Small intestine (tissue), 7 donors: ENCODE measurements around the gene ALG5. TPM values are rescaled to one million over a fixed set of nuclear protein-coding genes. Genes with fewer than 3 reads are reported as not detected.

Experiments used
- DNase-seq, 2 donors: peaks; one replicate each; pipeline versions ENCODE4 v3.0.0 to v3.0.0-alpha.2; 2013
- FAIRE-seq: peaks from 2 replicates; lab custom pipeline; 2012; peaks lifted over from hg19 to GRCh38; lab: Jason Lieb, UNC
- H3K27ac ChIP-seq, 3 donors: one replicate each; pipeline ENCODE4 v1.5.1; 2013; ENCODE audit warnings: low read length in 2 of 3, mild to moderate bottlenecking in 2 of 3, control low read depth in 1 of 3, inconsistent platforms in 1 of 3, low read depth in 1 of 3, moderate library complexity in 1 of 3
- H3K27me3 ChIP-seq, 3 donors: one replicate each; pipeline ENCODE4 v1.6.1; 2013; ENCODE audit warnings: low read length in 3 of 3, inconsistent platforms in 1 of 3; ENCODE audit not compliant: control insufficient read depth in 3 of 3, insufficient read depth in 3 of 3
- H3K36me3 ChIP-seq, 3 donors: one replicate each; pipeline ENCODE4 v1.6.1; 2013; ENCODE audit warnings: low read length in 3 of 3, inconsistent platforms in 1 of 3, low read depth in 1 of 3, mild to moderate bottlenecking in 1 of 3, moderate library complexity in 1 of 3; ENCODE audit not compliant: control insufficient read depth in 3 of 3, insufficient read depth in 2 of 3
- H3K4me1 ChIP-seq, 3 donors: one replicate each; pipeline ENCODE4 v1.6.1; 2013; ENCODE audit warnings: low read length in 2 of 3, inconsistent platforms in 1 of 3, low read depth in 1 of 3, mild to moderate bottlenecking in 1 of 3, moderate library complexity in 1 of 3; ENCODE audit not compliant: control insufficient read depth in 3 of 3, insufficient read depth in 2 of 3
- H3K4me3 ChIP-seq, 3 donors: one replicate each; pipeline ENCODE4 v1.5.1; 2013; ENCODE audit warnings: low read length in 3 of 3, control low read depth in 1 of 3, inconsistent platforms in 1 of 3, low read depth in 1 of 3, mild to moderate bottlenecking in 1 of 3, moderate library complexity in 1 of 3
- H3K9me3 ChIP-seq, 2 donors: one replicate each; pipeline ENCODE4 v1.6.1; 2013; ENCODE audit warnings: low read depth in 1 of 2, low read length in 1 of 2; ENCODE audit not compliant: control insufficient read depth in 2 of 2, insufficient read depth in 1 of 2
- WGBS, 3 donors: extraction: QIAGEN DNeasy Blood & Tissue Kit; methylation state at CpG; one replicate each; pipeline ENCODE4 v1.1.7; 2013; 5-methylcytosine and 5-hydroxymethylcytosine counted together
- polyA plus RNA-seq, 4 donors: library from polyadenylated mRNA; stranded (reverse) in 3 of 4; unstranded in 1 of 4; fragments of 200-250 nt in 3 of 4; fragments of 120-200 nt in 1 of 4; gene quantifications; one replicate each; pipeline versions ENCODE4 v1.2.1 to v1.2.3, GENCODE V29; 2013
- donor health status: healthy with polysubstance abuse.
- donor health status: control.
- donor health status: control.
- donor health status: Bipolar disorder and iron deficiency.
- donor health status: healthy.

Gene ALG5
- polyA plus RNA-seq, 4 donors, result 20.4 to 74.0 (median 40.6) TPM

- H3K27ac ChIP-seq, result no peak overlapping the region
- no peaks in the 10 kb centered on the region for H3K9me3 ChIP-seq
- H3K4me3 ChIP-seq, result no peak overlapping the region
- no peak for DNase-seq
- no peaks in the 10 kb centered on the region for H3K36me3 ChIP-seq
- FAIRE-seq, result no peak
- 95 to 100% (median 100%) methylated on average over 1 of the region's 1 CpG for WGBS, 3 donors
- no peaks in the 10 kb centered on the region for H3K4me1 ChIP-seq
- no peaks in the 10 kb centered on the region for H3K27me3 ChIP-seq
Observed at GRCh38 chr13:36910545-36910944, 88.6 kb downstream of the ALG5 start.

GRCh38 chr13:36907821-36908220 lies 91.3 kb downstream of the ALG5 start:
- whole genome bisulfite sequencing, 3 donors, result 79 to 91% (median 82%) methylated on average over 2 of the region's 2 CpGs
- no peak for DNase-seq
- Histone ChIP-seq H3K36me3 (no peaks in the 10 kb centered on the region), H3K4me3 (no peak overlapping the region), H3K27me3 (no peaks in the 10 kb centered on the region), H3K9me3 (no peaks in the 10 kb centered on the region), H3K4me1 (no peaks in the 10 kb centered on the region), H3K27ac (no peak overlapping the region)
- no peak for FAIRE-seq

- 88 to 93% (median 92%) methylated on average over 4 of the region's 4 CpGs for WGBS, 3 donors
- no peak overlapping the region for H3K27ac ChIP-seq
- FAIRE-seq, result no peak
- no peaks in the 10 kb centered on the region for H3K9me3 ChIP-seq
- H3K4me3 ChIP-seq, result no peak overlapping the region
- DNase-seq, result no peak
- no peaks in the 10 kb centered on the region for H3K4me1 ChIP-seq
- H3K27me3 ChIP-seq, result no peaks in the 10 kb centered on the region
- H3K36me3 ChIP-seq, result no peaks in the 10 kb centered on the region
Observed at GRCh38 chr13:36907266-36907665, 91.9 kb downstream of the ALG5 start.

GRCh38 chr13:36905944-36906343 lies 93.2 kb downstream of the ALG5 start:
- no peaks in the 10 kb centered on the region for H3K4me1 ChIP-seq
- H3K9me3 ChIP-seq, result no peaks in the 10 kb centered on the region
- no peaks in the 10 kb centered on the region for H3K36me3 ChIP-seq
- DNase-seq (no peak), FAIRE-seq (peak; percentile 62)
- 83 to 89% (median 85%) methylated on average over 5 of the region's 5 CpGs for WGBS, 3 donors
- H3K27ac ChIP-seq, result no peak overlapping the region
- no peak overlapping the region for H3K4me3 ChIP-seq
- H3K27me3 ChIP-seq, result no peaks in the 10 kb centered on the region

DNA sequence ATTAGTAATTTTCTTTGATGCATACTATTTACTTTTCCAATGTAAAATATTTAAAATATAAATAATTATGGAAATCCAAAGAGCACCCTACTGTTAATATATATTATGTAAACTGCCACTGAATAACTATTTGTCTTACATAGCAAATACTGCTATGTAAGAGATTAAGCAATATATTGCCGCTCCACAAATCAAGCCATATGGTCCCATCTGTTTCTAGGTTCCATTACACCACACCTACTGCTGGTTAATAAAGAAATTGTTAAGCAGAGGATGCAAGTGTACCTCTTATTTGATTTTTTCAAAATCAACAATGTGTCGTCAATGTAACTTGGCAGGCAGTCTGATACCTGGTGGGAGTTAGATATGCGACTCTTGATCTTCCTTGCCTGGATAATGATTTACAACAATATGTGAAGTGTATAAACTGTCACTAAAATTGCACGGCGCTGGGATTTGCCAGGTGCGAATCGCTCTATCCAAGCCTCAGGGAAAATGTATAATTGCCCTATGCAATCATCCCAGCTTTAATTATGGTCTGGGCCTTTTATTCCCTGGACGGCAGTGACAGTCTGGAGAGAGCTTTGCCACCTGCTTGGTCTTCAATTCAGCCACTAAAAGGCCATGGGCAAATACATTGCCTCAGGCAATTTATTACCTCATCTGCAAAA lies 95.1 kb downstream of the ALG5 start:
- Histone ChIP-seq H3K36me3 (no peaks in the 10 kb centered on the region), H3K27me3 (no peaks in the 10 kb centered on the region), H3K27ac (no peak overlapping the region), H3K4me3 (no peak overlapping the region), H3K4me1 (no peaks in the 10 kb centered on the region), H3K9me3 (no peaks in the 10 kb centered on the region)
- DNase-seq, result peak; percentile 29 to 45
- 18 to 56% (median 32%) methylated on average over 8 of the region's 8 CpGs for WGBS, 3 donors
- no peak for FAIRE-seq

Other genes starting within 250 kb of the ALG5 start
- gene RFXAP, start 180.1 kb downstream of the ALG5 start, polyA plus RNA-seq, result 1 to 10 TPM in 3 of 4 donors, under 1 TPM in 1; 0.81 to 6.2 (median 3.0) TPM
- gene SMAD9, start 79.1 kb downstream of the ALG5 start, polyA plus RNA-seq, result 1 to 10 TPM in 2 of 4 donors, under 1 TPM in 2; 0.45 to 7.1 (median 2.1) TPM
- 10 to 100 TPM; 29.2 to 54.2 (median 45.3) TPM for gene EXOSC8, start 1.4 kb upstream of the ALG5 start, polyA plus RNA-seq
- gene SUPT20H, start 60.3 kb upstream of the ALG5 start, polyA plus RNA-seq, result 10 to 100 TPM; 20.0 to 64.1 (median 20.4) TPM
- gene CSNK1A1L, start 106.3 kb upstream of the ALG5 start, polyA plus RNA-seq, result not detected